HL-60 (cell line): Measurements from ENCODE around the gene CYS1.
A peak's percentile ranks its signal among the peaks of the same experiment; 100 is the strongest.
"Not testable (repeated sequence)": the region's sequence is repeated elsewhere in the genome, so short reads cannot be mapped to it uniquely, and the experiment has no call there.

Experiments used
- DNase-seq, 2 experiments: peaks; one replicate each; pipeline ENCODE4 v3.0.0-alpha.2; 2010 to 2020; ENCODE audit warnings: low read depth in 1 of 2, low spot score in 1 of 2
- H3K27ac ChIP-seq: fragments of 250-450 bp; sonication (Bioruptor Pico); replicated peaks from 2 replicates; pipeline ENCODE4 v1.5.1; 2020; ENCODE audit warnings: mild to moderate bottlenecking, moderate library complexity
- H3K27me3 ChIP-seq: fragments of 250-450 bp; sonication (Bioruptor Pico); 2 replicates; pipeline ENCODE4 v1.5.1; 2021; ENCODE audit warnings: mild to moderate bottlenecking, moderate library complexity; ENCODE audit not compliant: insufficient read depth, poor library complexity, severe bottlenecking
- H3K4me3 ChIP-seq: replicated peaks from 2 replicates; pipeline ENCODE4 v1.5.1; 2011; ENCODE audit warnings: mild to moderate bottlenecking, control low read depth, low read length; ENCODE audit not compliant: insufficient read depth
- GABPA ChIP-seq: IDR thresholded peaks from 2 replicates; pipeline ENCODE4 v1.6.1; 2012; ENCODE audit warnings: low read depth
- POLR2AphosphoS5 ChIP-seq: IDR thresholded peaks from 2 replicates; pipeline ENCODE4 v1.6.1; 2012; ENCODE audit warnings: low read depth
- REST ChIP-seq: IDR thresholded peaks from 2 replicates; pipeline ENCODE4 v1.6.1; 2012; ENCODE audit warnings: low read depth; ENCODE audit not compliant: insufficient replicate concordance
- SPI1 ChIP-seq: IDR thresholded peaks from 2 replicates; pipeline ENCODE4 v1.6.1; 2012; ENCODE audit warnings: low read depth, mild to moderate bottlenecking, borderline replicate concordance
- TF ChIP-seq, protein P1 (sequence below): IDR thresholded peaks from one replicate; pipeline ENCODE4 v1.5.1; 2011; ENCODE audit warnings: low read length, control low read depth, inconsistent platforms; ENCODE audit not compliant: insufficient read depth

The CYS1 gene

DNA sequence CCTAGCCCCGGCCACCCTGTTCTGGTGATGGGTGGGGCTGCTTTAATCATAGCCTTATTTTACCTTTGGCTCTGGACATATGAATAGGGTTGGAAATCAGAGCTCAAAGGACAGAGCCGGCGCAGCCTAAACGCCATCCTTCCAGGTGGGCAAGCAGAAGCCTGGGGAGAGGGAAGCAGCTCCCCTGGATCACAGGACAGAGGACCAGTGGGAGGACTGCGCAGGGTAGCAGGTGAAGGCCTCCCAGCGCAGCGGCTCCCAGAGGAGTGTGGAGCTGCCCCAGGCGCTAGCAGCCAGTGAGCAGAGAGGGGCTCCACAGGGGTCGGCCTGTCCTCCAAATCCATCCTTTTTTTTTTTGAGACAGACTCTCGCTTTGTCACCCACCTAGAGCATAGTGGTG lies 16.4 kb upstream of the CYS1 start:
- Histone ChIP-seq H3K27ac (no peak overlapping the region), H3K27me3 (peaks cover 2% of the 10 kb centered on the region), H3K4me3 (no peak overlapping the region)
- TF ChIP-seq, protein P1, sequence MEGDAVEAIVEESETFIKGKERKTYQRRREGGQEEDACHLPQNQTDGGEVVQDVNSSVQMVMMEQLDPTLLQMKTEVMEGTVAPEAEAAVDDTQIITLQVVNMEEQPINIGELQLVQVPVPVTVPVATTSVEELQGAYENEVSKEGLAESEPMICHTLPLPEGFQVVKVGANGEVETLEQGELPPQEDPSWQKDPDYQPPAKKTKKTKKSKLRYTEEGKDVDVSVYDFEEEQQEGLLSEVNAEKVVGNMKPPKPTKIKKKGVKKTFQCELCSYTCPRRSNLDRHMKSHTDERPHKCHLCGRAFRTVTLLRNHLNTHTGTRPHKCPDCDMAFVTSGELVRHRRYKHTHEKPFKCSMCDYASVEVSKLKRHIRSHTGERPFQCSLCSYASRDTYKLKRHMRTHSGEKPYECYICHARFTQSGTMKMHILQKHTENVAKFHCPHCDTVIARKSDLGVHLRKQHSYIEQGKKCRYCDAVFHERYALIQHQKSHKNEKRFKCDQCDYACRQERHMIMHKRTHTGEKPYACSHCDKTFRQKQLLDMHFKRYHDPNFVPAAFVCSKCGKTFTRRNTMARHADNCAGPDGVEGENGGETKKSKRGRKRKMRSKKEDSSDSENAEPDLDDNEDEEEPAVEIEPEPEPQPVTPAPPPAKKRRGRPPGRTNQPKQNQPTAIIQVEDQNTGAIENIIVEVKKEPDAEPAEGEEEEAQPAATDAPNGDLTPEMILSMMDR = no peak
- TF ChIP-seq SPI1 = no peak
- TF ChIP-seq POLR2AphosphoS5 = no peak
- no peak for TF ChIP-seq GABPA
- no peak for TF ChIP-seq REST
- DNase-seq = no peak

DNA sequence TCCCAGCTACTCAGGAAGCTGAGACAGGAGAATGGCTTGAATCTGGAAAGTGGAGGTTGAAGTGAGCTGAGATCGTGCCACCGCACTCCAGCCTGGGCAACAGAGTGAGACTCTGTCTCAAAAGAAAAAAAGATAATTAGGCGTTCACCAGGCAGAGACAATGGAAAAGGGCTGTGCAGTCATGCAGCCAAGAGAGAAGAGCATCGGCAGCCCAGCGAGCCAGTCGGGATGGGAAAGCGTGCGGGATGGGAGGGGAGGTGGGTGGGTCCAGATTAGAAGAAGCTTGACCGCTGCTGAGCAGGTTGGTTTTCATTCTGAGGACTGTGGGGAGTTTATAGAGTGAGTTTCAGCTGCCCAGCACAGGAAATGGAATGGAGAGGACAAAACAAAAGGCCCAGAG lies 15.0 kb upstream of the CYS1 start:
- H3K27ac ChIP-seq = no peak overlapping the region
- H3K4me3 ChIP-seq = no peak overlapping the region
- TF ChIP-seq POLR2AphosphoS5 (no peak), SPI1 (no peak), REST (no peak), GABPA (no peak)
- TF ChIP-seq, protein P1 = no peak
- no peak for DNase-seq
- H3K27me3 ChIP-seq = peaks cover 6% of the 10 kb centered on the region

DNA sequence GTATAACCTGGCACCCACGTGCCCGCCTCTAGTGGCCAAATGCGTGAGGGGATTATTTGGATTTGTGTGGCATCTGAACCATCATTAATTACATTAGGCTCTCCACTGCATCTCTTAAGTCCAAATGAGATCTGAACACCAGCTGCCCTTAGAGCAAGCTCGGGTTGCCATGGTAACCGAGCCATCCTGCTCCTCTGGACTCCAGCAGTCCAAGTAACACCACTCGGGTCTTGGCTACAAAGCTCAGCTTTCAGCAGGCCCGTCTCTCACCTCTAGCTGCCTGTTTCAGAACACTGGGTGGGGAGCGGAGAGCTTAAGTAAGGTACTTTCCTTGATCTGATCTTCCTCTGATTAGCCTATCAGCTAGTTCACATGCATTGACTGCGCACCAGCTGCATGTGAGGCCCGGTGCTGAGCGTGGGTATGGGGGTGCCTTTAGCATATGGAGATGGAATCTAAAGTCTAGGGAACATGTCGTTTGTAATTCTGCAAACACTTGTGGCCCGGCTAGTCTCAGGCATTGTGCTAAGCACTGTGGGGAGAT lies 14.1 kb upstream of the CYS1 start:
- Histone ChIP-seq H3K27ac (no peak overlapping the region), H3K27me3 (peaks cover 6% of the 10 kb centered on the region), H3K4me3 (no peak overlapping the region)
- TF ChIP-seq REST = no peak
- TF ChIP-seq, protein P1 = no peak
- TF ChIP-seq POLR2AphosphoS5 = no peak
- no peak for TF ChIP-seq SPI1
- no peak for TF ChIP-seq GABPA
- DNase-seq = no peak

DNA sequence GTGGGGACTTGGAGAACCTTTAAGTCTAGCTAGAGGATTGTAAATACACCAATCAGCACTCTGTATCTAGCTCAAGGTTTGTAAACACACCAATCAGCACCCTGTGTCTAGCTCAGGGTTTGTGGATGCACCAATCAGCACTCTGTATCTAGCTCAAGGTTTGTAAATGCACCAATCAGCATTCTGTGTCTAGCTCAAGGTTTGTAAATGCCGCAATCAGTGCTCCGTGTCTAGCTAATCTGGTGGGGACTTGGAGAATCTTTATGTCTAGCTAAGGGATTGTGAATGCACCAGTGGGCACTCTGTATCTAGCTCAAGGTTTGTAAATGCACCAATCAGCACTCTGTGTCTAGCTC lies 11.7 kb upstream of the CYS1 start:
- DNase-seq, H3K27ac ChIP-seq, H3K27me3 ChIP-seq: not testable (repeated sequence)
- H3K4me3 ChIP-seq = peak overlapping the region; percentile 39; the same call in 1 of the 2 replicates
